Tibial nerve (tissue), 4 donors: ENCODE measurements around the gene AIG1. TPM values are rescaled to one million over a fixed set of nuclear protein-coding genes. Genes with fewer than 3 reads are reported as not detected.

Source experiments
- DNase-seq, 2 donors: peaks; one replicate each; pipeline ENCODE4 v3.0.0-alpha.2; 2019; ENCODE audit warnings: low spot score in 2 of 2
- H3K27ac ChIP-seq, 4 donors: fragments of 200-600 bp; sonication (generic) in 3 of 4; one replicate each; pipeline ENCODE4 v1.5.1; 2017 to 2019; ENCODE audit warnings: mild to moderate bottlenecking in 1 of 4
- H3K27me3 ChIP-seq, 2 donors: fragments of 200-600 bp; sonication (generic) in 1 of 2; one replicate each; pipeline versions ENCODE4 v1.5.1 to v1.6.0; 2017 to 2019
- H3K36me3 ChIP-seq, 3 donors: fragments of 200-600 bp; sonication (generic); one replicate each; pipeline ENCODE4 v1.5.1; 2018 to 2019
- H3K4me1 ChIP-seq, 4 donors: fragments of 200-600 bp; sonication (generic) in 3 of 4; one replicate each; pipeline ENCODE4 v1.5.1; 2017 to 2019
- H3K4me3 ChIP-seq, 4 donors: fragments of 200-600 bp; sonication (generic) in 3 of 4; one replicate each; pipeline ENCODE4 v1.5.1; 2017 to 2019; ENCODE audit warnings: mild to moderate bottlenecking in 1 of 4, moderate library complexity in 1 of 4
- H3K9me3 ChIP-seq, 4 donors: fragments of 200-600 bp; sonication (generic) in 3 of 4; one replicate each; pipeline ENCODE4 v1.5.1; 2017 to 2019
- EP300 ChIP-seq, 2 donors: sonication (generic); formaldehyde crosslinking; IDR thresholded peaks; one replicate each; pipeline ENCODE4 v1.6.1; 2017; ENCODE audit warnings: antibody characterized with exemption in 2 of 2, mild to moderate bottlenecking in 1 of 2
- POLR2A ChIP-seq, 2 donors: fragments of 450-650 bp; IDR thresholded peaks; one replicate each; pipeline ENCODE4 v1.6.1; 2017; ENCODE audit warnings: antibody characterized with exemption in 2 of 2, mild to moderate bottlenecking in 2 of 2, moderate library complexity in 2 of 2
- WGBS, 2 donors: methylation state at CpG; one replicate each; pipeline ENCODE4 v1.1.5; 2018; 5-methylcytosine and 5-hydroxymethylcytosine counted together
- total RNA-seq, 4 donors: library from RNA; depleted of rRNA; stranded (reverse); fragments of >200 nt; gene quantifications; one replicate each; pipeline ENCODE4 v1.1.0, GENCODE V29; 2016
- TF ChIP-seq, protein P1 (sequence below), 5 experiments: fragments of 200-600 bp in 3 of 5; fragments of 450-650 bp in 2 of 5; sonication (generic) in 3 of 5; IDR thresholded peaks; one replicate each; pipeline ENCODE4 v1.5.1; 2016 to 2019; ENCODE audit warnings: antibody characterized with exemption in 5 of 5, mild to moderate bottlenecking in 3 of 5, moderate library complexity in 2 of 5

AIG1 gene
- total RNA-seq, 4 donors from 2014 or later: 18.2 to 23.9 (median 22.2) TPM

DNA sequence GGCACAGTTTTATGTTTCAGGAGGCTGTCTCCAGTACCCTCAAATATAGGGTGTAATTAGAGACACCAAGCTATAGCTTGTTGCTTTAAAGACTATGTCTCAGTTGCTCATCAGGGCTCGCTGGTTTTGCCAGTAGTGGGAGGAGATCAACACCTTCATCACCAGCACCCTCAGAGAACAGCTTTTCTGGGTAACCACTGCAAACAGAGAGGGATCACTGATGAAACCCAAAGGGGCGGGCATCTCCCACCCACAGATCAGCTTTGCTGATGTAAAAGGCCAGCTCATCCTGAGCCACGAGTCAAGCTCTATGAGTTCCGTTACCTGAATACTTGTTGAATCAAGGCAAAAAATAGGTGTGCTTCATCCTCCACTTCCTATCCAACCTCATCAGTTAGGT lies 187.7 kb downstream of the AIG1 start:
- no peak overlapping the region for H3K27ac ChIP-seq
- WGBS, 2 donors: 89 to 95% methylated on average over 4 of the region's 4 CpGs
- no peaks in the 10 kb centered on the region for H3K4me1 ChIP-seq
- H3K9me3 ChIP-seq: no peaks in the 10 kb centered on the region
- no peak for DNase-seq
- H3K36me3 ChIP-seq: peaks cover 0 to 11% (median 0%) of the 10 kb centered on the region in 3 donors
- TF ChIP-seq POLR2A (IDR thresholded peaks at IDR 0.05): no peak
- TF ChIP-seq EP300 (IDR thresholded peaks at IDR 0.05): no peak
- TF ChIP-seq, protein P1, sequence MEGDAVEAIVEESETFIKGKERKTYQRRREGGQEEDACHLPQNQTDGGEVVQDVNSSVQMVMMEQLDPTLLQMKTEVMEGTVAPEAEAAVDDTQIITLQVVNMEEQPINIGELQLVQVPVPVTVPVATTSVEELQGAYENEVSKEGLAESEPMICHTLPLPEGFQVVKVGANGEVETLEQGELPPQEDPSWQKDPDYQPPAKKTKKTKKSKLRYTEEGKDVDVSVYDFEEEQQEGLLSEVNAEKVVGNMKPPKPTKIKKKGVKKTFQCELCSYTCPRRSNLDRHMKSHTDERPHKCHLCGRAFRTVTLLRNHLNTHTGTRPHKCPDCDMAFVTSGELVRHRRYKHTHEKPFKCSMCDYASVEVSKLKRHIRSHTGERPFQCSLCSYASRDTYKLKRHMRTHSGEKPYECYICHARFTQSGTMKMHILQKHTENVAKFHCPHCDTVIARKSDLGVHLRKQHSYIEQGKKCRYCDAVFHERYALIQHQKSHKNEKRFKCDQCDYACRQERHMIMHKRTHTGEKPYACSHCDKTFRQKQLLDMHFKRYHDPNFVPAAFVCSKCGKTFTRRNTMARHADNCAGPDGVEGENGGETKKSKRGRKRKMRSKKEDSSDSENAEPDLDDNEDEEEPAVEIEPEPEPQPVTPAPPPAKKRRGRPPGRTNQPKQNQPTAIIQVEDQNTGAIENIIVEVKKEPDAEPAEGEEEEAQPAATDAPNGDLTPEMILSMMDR (IDR thresholded peaks at IDR 0.05): no peak
- H3K4me3 ChIP-seq: no peak overlapping the region
- H3K27me3 ChIP-seq: no peaks in the 10 kb centered on the region

DNA sequence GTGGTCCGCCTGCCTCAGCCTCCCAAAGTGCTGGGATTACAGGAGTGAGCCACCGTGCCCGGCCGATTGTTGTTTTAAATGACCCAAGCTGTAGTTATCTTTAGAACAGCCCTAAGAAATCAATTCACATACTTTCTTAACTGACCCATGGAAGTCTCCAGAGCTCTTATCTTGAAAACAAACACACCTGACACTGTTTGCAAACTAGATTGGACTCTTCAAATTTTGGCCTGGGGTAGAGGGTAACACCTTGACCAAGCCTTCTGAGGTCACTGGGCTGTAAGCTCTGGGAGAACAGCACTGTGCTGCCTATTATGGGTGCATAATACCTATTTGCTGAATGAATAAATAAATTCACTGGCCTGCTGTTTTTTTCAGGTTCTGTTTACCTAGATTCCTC lies 190.6 kb downstream of the AIG1 start:
- Histone ChIP-seq H3K27ac (no peak overlapping the region), H3K27me3 (no peaks in the 10 kb centered on the region), H3K36me3 (peaks cover 0 to 11% (median 0%) of the 10 kb centered on the region in 3 donors), H3K9me3 (no peaks in the 10 kb centered on the region), H3K4me3 (no peak overlapping the region), H3K4me1 (no peaks in the 10 kb centered on the region)
- 92 to 98% methylated on average over 4 of the region's 4 CpGs for WGBS, 2 donors
- TF ChIP-seq, protein P1 (IDR thresholded peaks at IDR 0.05): no peak
- TF ChIP-seq POLR2A (IDR thresholded peaks at IDR 0.05): no peak
- TF ChIP-seq EP300 (IDR thresholded peaks at IDR 0.05): no peak
- DNase-seq: no peak

DNA sequence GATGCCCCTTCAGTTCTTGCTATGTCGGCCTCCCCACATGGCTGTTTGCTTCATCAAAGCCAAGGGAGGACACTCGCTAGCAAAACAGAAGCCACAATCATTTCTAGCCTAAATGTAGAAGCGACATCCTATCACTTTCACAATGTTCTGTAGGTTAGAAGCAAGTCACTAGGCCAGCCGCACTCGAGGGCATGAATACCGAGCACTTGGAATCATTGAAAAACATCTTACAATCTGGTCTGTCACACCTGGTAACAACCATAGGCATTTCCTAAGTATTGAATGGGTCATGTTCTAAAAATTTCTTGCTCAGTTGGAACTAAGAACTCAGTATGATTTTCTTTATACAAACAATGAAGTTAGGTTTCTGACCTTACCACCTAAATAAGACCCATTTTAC lies 192.3 kb downstream of the AIG1 start:
- no peak for DNase-seq
- 97 to 98% methylated on average over 6 of the region's 6 CpGs for WGBS, 2 donors

DNA sequence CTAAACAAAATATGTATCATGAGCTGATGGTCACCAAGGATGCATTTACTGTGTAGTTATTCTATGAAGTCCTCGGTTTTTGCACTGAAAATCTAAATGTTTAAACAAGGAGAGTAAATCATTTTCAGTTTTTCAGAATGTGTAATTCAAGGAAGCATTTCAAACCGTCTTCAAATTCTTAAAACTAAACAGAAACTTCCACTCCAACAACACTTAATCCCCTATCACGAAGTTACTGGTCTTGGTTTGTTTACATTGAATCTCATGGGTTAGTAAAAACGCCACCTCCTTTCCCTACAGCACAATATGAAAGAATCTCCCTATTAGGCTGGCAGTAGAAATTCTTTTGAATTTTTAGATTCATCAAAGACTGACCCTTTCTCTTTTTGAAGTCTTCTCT lies 192.9 kb downstream of the AIG1 start:
- Histone ChIP-seq H3K27me3 (no peaks in the 10 kb centered on the region), H3K9me3 (no peaks in the 10 kb centered on the region), H3K4me3 (no peak overlapping the region), H3K36me3 (peaks cover 0 to 11% (median 0%) of the 10 kb centered on the region in 3 donors), H3K27ac (no peak overlapping the region), H3K4me1 (no peaks in the 10 kb centered on the region)
- DNase-seq: no peak
- WGBS, 2 donors: 56 to 67% methylated on average over 4 of the region's 4 CpGs
- TF ChIP-seq EP300 (IDR thresholded peaks at IDR 0.05) (no peak), POLR2A (IDR thresholded peaks at IDR 0.05) (no peak)
- TF ChIP-seq, protein P1 (IDR thresholded peaks at IDR 0.05): no peak

More for the DNA sequence above, 192.3 kb downstream of the AIG1 start:
- Histone ChIP-seq H3K36me3 (peaks cover 0 to 11% (median 0%) of the 10 kb centered on the region in 3 donors), H3K27ac (no peak overlapping the region), H3K27me3 (no peaks in the 10 kb centered on the region), H3K4me1 (no peaks in the 10 kb centered on the region), H3K9me3 (no peaks in the 10 kb centered on the region), H3K4me3 (no peak overlapping the region)
- TF ChIP-seq, protein P1 (IDR thresholded peaks at IDR 0.05): no peak
- TF ChIP-seq POLR2A (IDR thresholded peaks at IDR 0.05) (no peak), EP300 (IDR thresholded peaks at IDR 0.05) (no peak)

DNA sequence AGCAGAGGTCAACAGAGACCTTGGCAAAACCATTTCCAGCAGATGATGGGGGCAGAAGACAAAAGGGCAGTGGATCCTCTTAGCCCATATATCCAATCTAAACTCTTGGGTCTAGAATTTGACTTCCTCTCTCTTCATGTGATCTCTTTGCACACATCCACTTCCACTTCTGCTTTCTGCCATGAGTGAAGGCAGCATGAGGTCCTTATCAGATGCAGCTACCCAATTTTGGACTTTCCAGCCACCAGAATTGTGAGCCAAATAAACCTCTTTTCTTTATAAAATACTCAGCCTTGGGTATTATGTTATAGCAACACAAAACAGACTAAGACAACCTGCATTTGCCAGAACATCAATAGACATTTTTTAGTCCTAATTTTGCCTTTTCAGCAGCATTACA lies 198.3 kb downstream of the AIG1 start:
- H3K36me3 ChIP-seq: no peaks in the 10 kb centered on the region
- H3K4me1 ChIP-seq: no peaks in the 10 kb centered on the region
- DNase-seq: no peak
- H3K4me3 ChIP-seq: no peak overlapping the region
- TF ChIP-seq POLR2A (IDR thresholded peaks at IDR 0.05): no peak
- no peak for TF ChIP-seq EP300 (IDR thresholded peaks at IDR 0.05)
- TF ChIP-seq, protein P1 (IDR thresholded peaks at IDR 0.05): no peak
- H3K27ac ChIP-seq: no peak overlapping the region
- H3K27me3 ChIP-seq: no peaks in the 10 kb centered on the region
- H3K9me3 ChIP-seq: peaks cover 0 to 9% (median 0%) of the 10 kb centered on the region in 4 donors
